Measurements from ENCODE around the gene ATF7. TPM values are rescaled to one million over a fixed set of nuclear protein-coding genes. Genes with fewer than 3 reads are reported as not detected.

ATF7 gene
- total RNA-seq, 2 donors from 2014 or later = 22.1 to 24.7 TPM

- Histone ChIP-seq H3K4me3 (no peak overlapping the region), H3K27ac (peak overlapping the region; percentile 68 to 85), H3K36me3 (no peaks in the 10 kb centered on the region), H3K27me3 (no peaks in the 10 kb centered on the region), H3K4me1 (peaks cover 0 to 76% of the 10 kb centered on the region in 2 donors), H3K9me3 (no peaks in the 10 kb centered on the region)
- no peak for DNase-seq (ENCODE audit: low spot score)
- no peak for TF ChIP-seq CTCF (IDR thresholded peaks at IDR 0.05)
Observed at GRCh38 chr12:53594897-53595615, 31.1 kb downstream of the ATF7 start.

- Histone ChIP-seq H3K4me3 (no peak overlapping the region), H3K27ac (no peak overlapping the region), H3K27me3 (no peaks in the 10 kb centered on the region), H3K9me3 (no peaks in the 10 kb centered on the region), H3K36me3 (no peaks in the 10 kb centered on the region), H3K4me1 (peaks cover 0 to 85% of the 10 kb centered on the region in 2 donors)
- DNase-seq (ENCODE audit: low spot score) = no peak
- no peak for TF ChIP-seq CTCF (IDR thresholded peaks at IDR 0.05)
Observed at GRCh38 chr12:53593707-53594106, 32.5 kb downstream of the ATF7 start.

GRCh38 chr12:53593031-53593430, 33.2 kb downstream of the ATF7 start:
- Histone ChIP-seq H3K9me3 (no peaks in the 10 kb centered on the region), H3K4me1 (peaks cover 0 to 82% of the 10 kb centered on the region in 2 donors), H3K36me3 (no peaks in the 10 kb centered on the region), H3K4me3 (no peak overlapping the region), H3K27me3 (no peaks in the 10 kb centered on the region), H3K27ac (peak overlapping the region in 1 of 2 donors; percentile 81)
- DNase-seq (ENCODE audit: low spot score) = no peak
- TF ChIP-seq CTCF (IDR thresholded peaks at IDR 0.05) = no peak

- no peaks in the 10 kb centered on the region for H3K9me3 ChIP-seq
- no peaks in the 10 kb centered on the region for H3K27me3 ChIP-seq
- no peak for DNase-seq (ENCODE audit: low spot score)
- H3K36me3 ChIP-seq = no peaks in the 10 kb centered on the region
- TF ChIP-seq CTCF (IDR thresholded peaks at IDR 0.05) = no peak
- peak overlapping the region; percentile 73 to 81 for H3K27ac ChIP-seq
- H3K4me3 ChIP-seq = no peak overlapping the region
- peaks cover 0 to 76% of the 10 kb centered on the region in 2 donors for H3K4me1 ChIP-seq
Observed at GRCh38 chr12:53592426-53592825, 33.8 kb downstream of the ATF7 start.

GRCh38 chr12:53591301-53592206, 34.6 kb downstream of the ATF7 start:
- Histone ChIP-seq H3K4me1 (peaks cover 0 to 70% of the 10 kb centered on the region in 2 donors), H3K27me3 (no peaks in the 10 kb centered on the region), H3K27ac (peak overlapping the region; percentile 73 to 81), H3K36me3 (no peaks in the 10 kb centered on the region), H3K4me3 (peak overlapping the region in 1 of 2 donors; percentile 26), H3K9me3 (no peaks in the 10 kb centered on the region)
- no peak for DNase-seq (ENCODE audit: low spot score)
- no peak for TF ChIP-seq CTCF (IDR thresholded peaks at IDR 0.05)

Measured in right atrium auricular region (tissue), 2 donors.